HG03558 (cell line): ENCODE measurements around the gene SSH2.
"Not testable (repeated sequence)": the region's sequence is repeated elsewhere in the genome, so short reads cannot be mapped to it uniquely, and the experiment has no call there.

Experiments used
- ATAC-seq: cut with Tn5 transposase; IDR thresholded peaks from one replicate; pipeline ENCODE4 v1.9.1; 2021; ENCODE audit warnings: moderate number of reproducible peaks; ENCODE audit not compliant: unreplicated experiment; ENCODE audit errors: extremely low read depth

The SSH2 gene

GRCh38 chr17:29686993-29687590 is 242.9 kb downstream of the SSH2 start:
- ATAC-seq = no peak

GRCh38 chr17:29683481-29683880 is 246.5 kb downstream of the SSH2 start:
- no peak for ATAC-seq

GRCh38 chr17:29682987-29683386 is 247.0 kb downstream of the SSH2 start:
- ATAC-seq = no peak

- ATAC-seq = no peak
These were observed 248.0 kb downstream of the SSH2 start for GRCh38 chr17:29682054-29682453.

GRCh38 chr17:29677824-29678223 is 252.2 kb downstream of the SSH2 start:
- no peak for ATAC-seq

- ATAC-seq = no peak
These were observed 252.7 kb downstream of the SSH2 start for GRCh38 chr17:29677221-29677791.

GRCh38 chr17:29675961-29676360 is 254.1 kb downstream of the SSH2 start:
- ATAC-seq = not testable (repeated sequence)

GRCh38 chr17:29674281-29674680 is 255.7 kb downstream of the SSH2 start:
- no peak for ATAC-seq

- ATAC-seq = no peak
These were observed 258.4 kb downstream of the SSH2 start for GRCh38 chr17:29671661-29672060.

- ATAC-seq = no peak
These were observed 260.8 kb downstream of the SSH2 start for GRCh38 chr17:29669266-29669665.

- no peak for ATAC-seq
These were observed 262.1 kb downstream of the SSH2 start for GRCh38 chr17:29667969-29668368.

GRCh38 chr17:29665481-29665810 is 264.6 kb downstream of the SSH2 start:
- no peak for ATAC-seq

GRCh38 chr17:29664743-29665480 is 265.1 kb downstream of the SSH2 start:
- ATAC-seq = no peak

- no peak for ATAC-seq
These were observed 266.9 kb downstream of the SSH2 start for GRCh38 chr17:29663155-29663554.

GRCh38 chr17:29661213-29661612 is 268.8 kb downstream of the SSH2 start:
- no peak for ATAC-seq

- no peak for ATAC-seq
These were observed 270.9 kb downstream of the SSH2 start for GRCh38 chr17:29659155-29659554.

GRCh38 chr17:29655323-29655722 is 274.7 kb downstream of the SSH2 start:
- no peak for ATAC-seq

- ATAC-seq = no peak
These were observed 275.9 kb downstream of the SSH2 start for GRCh38 chr17:29653995-29654714.

GRCh38 chr17:29652976-29653375 is 277.1 kb downstream of the SSH2 start:
- ATAC-seq = no peak

- ATAC-seq = not testable (repeated sequence)
These were observed 278.1 kb downstream of the SSH2 start for GRCh38 chr17:29651913-29652312.

GRCh38 chr17:29650396-29650795 is 279.6 kb downstream of the SSH2 start:
- no peak for ATAC-seq
